ENCODE measurements around the gene ITK. TPM values are rescaled to one million over a fixed set of nuclear protein-coding genes. Genes with fewer than 3 reads are reported as not detected.

ITK gene
- total and polyA plus RNA-seq, 2 experiments from 2014 or later = 0.08 TPM; not detected in 1

DNA sequence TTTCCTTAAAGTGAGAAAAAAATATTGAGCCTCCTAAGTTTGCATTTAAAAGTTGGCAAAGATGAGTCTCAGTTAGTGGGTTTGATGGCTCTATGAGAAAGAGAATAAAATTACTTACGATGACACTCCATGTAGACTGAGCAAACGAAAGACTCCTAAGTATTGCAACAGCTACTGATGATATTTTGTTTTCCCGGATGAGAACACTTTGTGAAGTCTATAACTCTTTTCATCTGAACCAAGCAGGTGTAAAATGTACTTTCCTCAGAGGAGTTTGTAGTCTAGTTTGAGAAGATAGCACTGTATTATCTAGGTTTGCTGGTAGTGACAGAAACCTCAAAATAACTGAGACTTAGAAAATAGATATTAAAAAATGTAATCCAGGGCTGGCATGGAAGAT lies 1.7 kb upstream of the ITK start:
- Histone ChIP-seq H3K4me1 (ENCODE audit: insufficient read depth) (no peaks in the 10 kb centered on the region), H3K9me2 (ENCODE audit: insufficient read depth) (peaks cover 12% of the 10 kb centered on the region), H3F3A (replicated peaks; ENCODE audit: low read depth) (no peaks in the 10 kb centered on the region), H3K79me2 (replicated peaks; ENCODE audit: insufficient read depth) (no peaks in the 10 kb centered on the region), H4K20me1 (replicated peaks; ENCODE audit: insufficient read depth) (no peaks in the 10 kb centered on the region), H3K4me2 (no peak overlapping the region), H3K4me3 (no peak overlapping the region), H3K36me3 (ENCODE audit: insufficient read depth) (no peaks in the 10 kb centered on the region), H3K27ac (ENCODE audit: low read depth) (no peak overlapping the region), H3K27me3 (ENCODE audit: insufficient read depth) (no peaks in the 10 kb centered on the region), H2AFZ (no peak overlapping the region)
- H3K4me1 Mint-ChIP-seq = no peaks in the 10 kb centered on the region
- H3K4me3 Mint-ChIP-seq = no peak overlapping the region
- no peaks in the 10 kb centered on the region; the same call in 2 of the 3 replicates for H3K9me3 Mint-ChIP-seq
- H3K27ac Mint-ChIP-seq = no peak overlapping the region
- no peaks in the 10 kb centered on the region for H3K27me3 Mint-ChIP-seq (ENCODE audit: insufficient read depth, low read depth, poor library complexity)
- no peak for DNase-seq (ENCODE audit: low spot score)
- ATAC-seq = no peak
- H3K36me3 Mint-ChIP-seq (ENCODE audit: low read depth) = no peaks in the 10 kb centered on the region
- TF ChIP-seq, protein P1, sequence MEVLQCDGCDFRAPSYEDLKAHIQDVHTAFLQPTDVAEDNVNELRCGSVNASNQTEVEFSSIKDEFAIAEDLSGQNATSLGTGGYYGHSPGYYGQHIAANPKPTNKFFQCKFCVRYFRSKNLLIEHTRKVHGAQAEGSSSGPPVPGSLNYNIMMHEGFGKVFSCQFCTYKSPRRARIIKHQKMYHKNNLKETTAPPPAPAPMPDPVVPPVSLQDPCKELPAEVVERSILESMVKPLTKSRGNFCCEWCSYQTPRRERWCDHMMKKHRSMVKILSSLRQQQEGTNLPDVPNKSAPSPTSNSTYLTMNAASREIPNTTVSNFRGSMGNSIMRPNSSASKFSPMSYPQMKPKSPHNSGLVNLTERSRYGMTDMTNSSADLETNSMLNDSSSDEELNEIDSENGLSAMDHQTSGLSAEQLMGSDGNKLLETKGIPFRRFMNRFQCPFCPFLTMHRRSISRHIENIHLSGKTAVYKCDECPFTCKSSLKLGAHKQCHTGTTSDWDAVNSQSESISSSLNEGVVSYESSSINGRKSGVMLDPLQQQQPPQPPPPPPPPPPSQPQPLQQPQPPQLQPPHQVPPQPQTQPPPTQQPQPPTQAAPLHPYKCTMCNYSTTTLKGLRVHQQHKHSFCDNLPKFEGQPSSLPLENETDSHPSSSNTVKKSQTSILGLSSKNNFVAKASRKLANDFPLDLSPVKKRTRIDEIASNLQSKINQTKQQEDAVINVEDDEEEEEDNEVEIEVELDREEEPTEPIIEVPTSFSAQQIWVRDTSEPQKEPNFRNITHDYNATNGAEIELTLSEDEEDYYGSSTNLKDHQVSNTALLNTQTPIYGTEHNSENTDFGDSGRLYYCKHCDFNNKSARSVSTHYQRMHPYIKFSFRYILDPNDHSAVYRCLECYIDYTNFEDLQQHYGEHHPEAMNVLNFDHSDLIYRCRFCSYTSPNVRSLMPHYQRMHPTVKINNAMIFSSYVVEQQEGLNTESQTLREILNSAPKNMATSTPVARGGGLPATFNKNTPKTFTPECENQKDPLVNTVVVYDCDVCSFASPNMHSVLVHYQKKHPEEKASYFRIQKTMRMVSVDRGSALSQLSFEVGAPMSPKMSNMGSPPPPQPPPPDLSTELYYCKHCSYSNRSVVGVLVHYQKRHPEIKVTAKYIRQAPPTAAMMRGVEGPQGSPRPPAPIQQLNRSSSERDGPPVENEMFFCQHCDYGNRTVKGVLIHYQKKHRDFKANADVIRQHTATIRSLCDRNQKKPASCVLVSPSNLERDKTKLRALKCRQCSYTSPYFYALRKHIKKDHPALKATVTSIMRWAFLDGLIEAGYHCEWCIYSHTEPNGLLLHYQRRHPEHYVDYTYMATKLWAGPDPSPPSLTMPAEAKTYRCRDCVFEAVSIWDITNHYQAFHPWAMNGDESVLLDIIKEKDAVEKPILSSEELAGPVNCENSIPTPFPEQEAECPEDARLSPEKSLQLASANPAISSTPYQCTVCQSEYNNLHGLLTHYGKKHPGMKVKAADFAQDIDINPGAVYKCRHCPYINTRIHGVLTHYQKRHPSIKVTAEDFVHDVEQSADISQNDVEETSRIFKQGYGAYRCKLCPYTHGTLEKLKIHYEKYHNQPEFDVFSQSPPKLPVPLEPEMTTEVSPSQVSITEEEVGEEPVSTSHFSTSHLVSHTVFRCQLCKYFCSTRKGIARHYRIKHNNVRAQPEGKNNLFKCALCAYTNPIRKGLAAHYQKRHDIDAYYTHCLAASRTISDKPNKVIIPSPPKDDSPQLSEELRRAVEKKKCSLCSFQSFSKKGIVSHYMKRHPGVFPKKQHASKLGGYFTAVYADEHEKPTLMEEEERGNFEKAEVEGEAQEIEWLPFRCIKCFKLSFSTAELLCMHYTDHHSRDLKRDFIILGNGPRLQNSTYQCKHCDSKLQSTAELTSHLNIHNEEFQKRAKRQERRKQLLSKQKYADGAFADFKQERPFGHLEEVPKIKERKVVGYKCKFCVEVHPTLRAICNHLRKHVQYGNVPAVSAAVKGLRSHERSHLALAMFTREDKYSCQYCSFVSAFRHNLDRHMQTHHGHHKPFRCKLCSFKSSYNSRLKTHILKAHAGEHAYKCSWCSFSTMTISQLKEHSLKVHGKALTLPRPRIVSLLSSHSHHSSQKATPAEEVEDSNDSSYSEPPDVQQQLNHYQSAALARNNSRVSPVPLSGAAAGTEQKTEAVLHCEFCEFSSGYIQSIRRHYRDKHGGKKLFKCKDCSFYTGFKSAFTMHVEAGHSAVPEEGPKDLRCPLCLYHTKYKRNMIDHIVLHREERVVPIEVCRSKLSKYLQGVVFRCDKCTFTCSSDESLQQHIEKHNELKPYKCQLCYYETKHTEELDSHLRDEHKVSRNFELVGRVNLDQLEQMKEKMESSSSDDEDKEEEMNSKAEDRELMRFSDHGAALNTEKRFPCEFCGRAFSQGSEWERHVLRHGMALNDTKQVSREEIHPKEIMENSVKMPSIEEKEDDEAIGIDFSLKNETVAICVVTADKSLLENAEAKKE (CRISPR knock-in tag; IDR thresholded peaks at IDR 0.05) = no peak

DNA sequence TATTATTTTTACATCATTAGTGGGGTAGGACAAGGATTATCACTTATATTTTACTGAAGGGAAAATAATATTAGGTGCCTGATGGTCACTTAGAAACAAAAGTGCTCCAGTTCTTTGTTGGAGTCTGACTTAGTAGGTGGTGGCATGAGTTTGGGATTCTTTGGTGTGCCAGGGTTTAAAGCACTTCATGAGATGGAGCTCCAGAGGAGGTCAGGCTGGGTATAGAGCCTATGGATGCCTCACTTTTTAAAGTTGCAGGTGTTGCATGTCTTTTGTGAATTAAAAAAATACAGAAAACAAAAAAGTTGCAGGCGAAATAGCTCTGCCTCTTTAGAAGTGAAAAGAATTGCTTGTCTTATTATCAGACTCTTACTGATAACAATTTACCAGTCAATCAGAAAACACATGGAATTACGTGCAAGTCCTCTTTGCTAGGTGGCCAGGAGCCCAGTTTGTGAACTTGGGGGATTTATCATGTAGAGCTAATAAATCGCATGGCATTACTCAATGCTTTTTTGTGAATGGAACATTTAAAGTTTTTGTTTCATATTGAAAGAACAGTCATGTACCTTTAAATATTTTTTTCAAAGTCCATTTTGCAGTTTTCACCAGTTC lies 1.6 kb downstream of the ITK start:
- no peaks in the 10 kb centered on the region for H3K9me3 Mint-ChIP-seq
- H3K4me2 ChIP-seq = no peak overlapping the region
- H3K27me3 Mint-ChIP-seq (ENCODE audit: insufficient read depth, low read depth, poor library complexity) = peaks cover 6% of the 10 kb centered on the region

More for the DNA sequence above, 1.6 kb downstream of the ITK start:
- Mint-ChIP-seq H3K36me3 (ENCODE audit: low read depth) (no peaks in the 10 kb centered on the region), H3K4me3 (no peak overlapping the region), H3K27ac (no peak overlapping the region), H3K4me1 (no peaks in the 10 kb centered on the region; the same call in 2 of the 3 replicates)
- Histone ChIP-seq H3K4me1 (ENCODE audit: insufficient read depth) (no peaks in the 10 kb centered on the region), H3K9me2 (ENCODE audit: insufficient read depth) (0 out of 2 replicates have a peak, but pooled peaks cover 4% of the 10 kb centered on the region), H4K20me1 (replicated peaks; ENCODE audit: insufficient read depth) (no peaks in the 10 kb centered on the region), H3K27ac (ENCODE audit: low read depth) (no peak overlapping the region), H3K4me3 (no peak overlapping the region), H3K79me2 (replicated peaks; ENCODE audit: insufficient read depth) (no peaks in the 10 kb centered on the region), H3K27me3 (ENCODE audit: insufficient read depth) (peaks cover 12% of the 10 kb centered on the region; the same call in 1 of the 2 replicates), H3K36me3 (ENCODE audit: insufficient read depth) (no peaks in the 10 kb centered on the region), H3F3A (replicated peaks; ENCODE audit: low read depth) (no peaks in the 10 kb centered on the region), H2AFZ (no peak overlapping the region)
- TF ChIP-seq STAT1 (IDR thresholded peaks at IDR 0.05; ENCODE audit: unreplicated experiment) (no peak), CREB1 (CRISPR knock-in tag; IDR thresholded peaks at IDR 0.05; ENCODE audit: low read depth) (no peak), JUNB (IDR thresholded peaks at IDR 0.05; ENCODE audit: unreplicated experiment) (no peak), ZNF331 (CRISPR knock-in tag; IDR thresholded peaks at IDR 0.05; ENCODE audit: low read depth) (no peak), ZNF114 (CRISPR knock-in tag; IDR thresholded peaks at IDR 0.05) (no peak)
- TF ChIP-seq, protein P2, sequence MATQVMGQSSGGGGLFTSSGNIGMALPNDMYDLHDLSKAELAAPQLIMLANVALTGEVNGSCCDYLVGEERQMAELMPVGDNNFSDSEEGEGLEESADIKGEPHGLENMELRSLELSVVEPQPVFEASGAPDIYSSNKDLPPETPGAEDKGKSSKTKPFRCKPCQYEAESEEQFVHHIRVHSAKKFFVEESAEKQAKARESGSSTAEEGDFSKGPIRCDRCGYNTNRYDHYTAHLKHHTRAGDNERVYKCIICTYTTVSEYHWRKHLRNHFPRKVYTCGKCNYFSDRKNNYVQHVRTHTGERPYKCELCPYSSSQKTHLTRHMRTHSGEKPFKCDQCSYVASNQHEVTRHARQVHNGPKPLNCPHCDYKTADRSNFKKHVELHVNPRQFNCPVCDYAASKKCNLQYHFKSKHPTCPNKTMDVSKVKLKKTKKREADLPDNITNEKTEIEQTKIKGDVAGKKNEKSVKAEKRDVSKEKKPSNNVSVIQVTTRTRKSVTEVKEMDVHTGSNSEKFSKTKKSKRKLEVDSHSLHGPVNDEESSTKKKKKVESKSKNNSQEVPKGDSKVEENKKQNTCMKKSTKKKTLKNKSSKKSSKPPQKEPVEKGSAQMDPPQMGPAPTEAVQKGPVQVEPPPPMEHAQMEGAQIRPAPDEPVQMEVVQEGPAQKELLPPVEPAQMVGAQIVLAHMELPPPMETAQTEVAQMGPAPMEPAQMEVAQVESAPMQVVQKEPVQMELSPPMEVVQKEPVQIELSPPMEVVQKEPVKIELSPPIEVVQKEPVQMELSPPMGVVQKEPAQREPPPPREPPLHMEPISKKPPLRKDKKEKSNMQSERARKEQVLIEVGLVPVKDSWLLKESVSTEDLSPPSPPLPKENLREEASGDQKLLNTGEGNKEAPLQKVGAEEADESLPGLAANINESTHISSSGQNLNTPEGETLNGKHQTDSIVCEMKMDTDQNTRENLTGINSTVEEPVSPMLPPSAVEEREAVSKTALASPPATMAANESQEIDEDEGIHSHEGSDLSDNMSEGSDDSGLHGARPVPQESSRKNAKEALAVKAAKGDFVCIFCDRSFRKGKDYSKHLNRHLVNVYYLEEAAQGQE (IDR thresholded peaks at IDR 0.05; ENCODE audit: unreplicated experiment) = no peak
- ATAC-seq = no peak
- DNase-seq (ENCODE audit: low spot score) = no peak
